Cardiac fibroblast (primary cell): ENCODE data around the gene MAN2A2.

Experiments used
- DNase-seq, 2 donors: peaks; one replicate each; pipeline versions ENCODE4 v3.0.0 to v3.0.0-alpha.2; 2010; ENCODE audit warnings: low read depth in 2 of 2
- H3K4me3 ChIP-seq, 2 donors: replicated peaks in 1 of 2; 1 replicate in 1 of 2; 2 replicates in 1 of 2; pipeline ENCODE4 v1.5.1; 2011; ENCODE audit warnings: low read depth in 2 of 2, low read length in 2 of 2, mild to moderate bottlenecking in 2 of 2, moderate library complexity in 1 of 2
- TF ChIP-seq, protein P1 (sequence below): IDR thresholded peaks from one replicate; pipeline ENCODE4 v1.5.1; 2011; ENCODE audit warnings: low read depth, mild to moderate bottlenecking, low read length, inconsistent platforms

Gene MAN2A2

DNA sequence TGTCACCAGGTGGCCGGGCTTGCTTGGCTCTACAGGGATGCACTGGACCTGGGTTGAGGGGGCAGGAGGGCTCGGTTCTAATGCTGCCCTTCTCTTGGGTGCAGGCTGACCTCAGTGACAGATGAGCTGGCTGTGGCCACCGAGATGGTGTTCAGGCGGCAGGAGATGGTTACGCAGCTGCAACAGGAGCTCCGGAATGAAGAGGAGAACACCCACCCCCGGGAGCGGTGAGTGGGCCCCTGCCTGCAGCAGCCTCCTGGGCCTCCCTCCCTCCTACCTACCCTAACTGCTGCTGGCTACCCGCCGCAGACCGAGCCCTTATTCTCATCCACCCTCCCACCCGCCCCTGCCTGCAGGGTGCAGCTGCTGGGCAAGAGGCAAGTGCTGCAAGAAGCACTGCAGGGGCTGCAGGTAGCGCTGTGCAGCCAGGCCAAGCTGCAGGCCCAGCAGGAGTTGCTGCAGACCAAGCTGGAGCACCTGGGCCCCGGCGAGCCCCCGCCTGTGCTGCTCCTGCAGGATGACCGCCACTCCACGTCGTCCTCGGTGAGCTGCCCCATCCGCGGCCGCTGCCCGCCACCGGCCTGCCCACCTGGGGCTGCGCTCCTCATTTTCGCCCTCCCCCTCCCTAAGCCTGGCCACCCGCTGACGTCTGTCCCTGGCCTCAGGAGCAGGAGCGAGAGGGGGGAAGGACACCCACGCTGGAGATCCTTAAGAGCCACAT is 13.2 kb upstream of the MAN2A2 start:
- TF ChIP-seq, protein P1, sequence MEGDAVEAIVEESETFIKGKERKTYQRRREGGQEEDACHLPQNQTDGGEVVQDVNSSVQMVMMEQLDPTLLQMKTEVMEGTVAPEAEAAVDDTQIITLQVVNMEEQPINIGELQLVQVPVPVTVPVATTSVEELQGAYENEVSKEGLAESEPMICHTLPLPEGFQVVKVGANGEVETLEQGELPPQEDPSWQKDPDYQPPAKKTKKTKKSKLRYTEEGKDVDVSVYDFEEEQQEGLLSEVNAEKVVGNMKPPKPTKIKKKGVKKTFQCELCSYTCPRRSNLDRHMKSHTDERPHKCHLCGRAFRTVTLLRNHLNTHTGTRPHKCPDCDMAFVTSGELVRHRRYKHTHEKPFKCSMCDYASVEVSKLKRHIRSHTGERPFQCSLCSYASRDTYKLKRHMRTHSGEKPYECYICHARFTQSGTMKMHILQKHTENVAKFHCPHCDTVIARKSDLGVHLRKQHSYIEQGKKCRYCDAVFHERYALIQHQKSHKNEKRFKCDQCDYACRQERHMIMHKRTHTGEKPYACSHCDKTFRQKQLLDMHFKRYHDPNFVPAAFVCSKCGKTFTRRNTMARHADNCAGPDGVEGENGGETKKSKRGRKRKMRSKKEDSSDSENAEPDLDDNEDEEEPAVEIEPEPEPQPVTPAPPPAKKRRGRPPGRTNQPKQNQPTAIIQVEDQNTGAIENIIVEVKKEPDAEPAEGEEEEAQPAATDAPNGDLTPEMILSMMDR = no peak
- DNase-seq = no peak
- H3K4me3 ChIP-seq = no peak overlapping the region

DNA sequence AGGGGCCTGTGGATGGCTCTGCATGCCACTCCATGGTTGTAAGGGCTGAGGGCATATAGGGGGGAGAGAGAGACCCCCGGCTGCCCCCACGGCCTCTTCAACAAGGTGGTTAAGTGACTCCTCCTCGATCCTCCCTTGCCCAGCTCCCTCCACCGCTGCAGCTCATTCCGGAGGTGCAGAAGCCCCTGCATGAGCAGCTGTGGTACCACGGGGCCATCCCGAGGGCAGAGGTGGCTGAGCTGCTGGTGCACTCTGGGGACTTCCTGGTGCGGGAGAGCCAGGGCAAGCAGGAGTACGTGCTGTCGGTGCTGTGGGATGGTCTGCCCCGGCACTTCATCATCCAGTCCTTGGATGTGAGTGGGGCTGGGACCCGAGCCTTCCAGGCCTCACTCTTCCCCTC is 12.3 kb upstream of the MAN2A2 start:
- TF ChIP-seq, protein P1 = no peak
- no peak overlapping the region for H3K4me3 ChIP-seq
- DNase-seq = no peak

DNA sequence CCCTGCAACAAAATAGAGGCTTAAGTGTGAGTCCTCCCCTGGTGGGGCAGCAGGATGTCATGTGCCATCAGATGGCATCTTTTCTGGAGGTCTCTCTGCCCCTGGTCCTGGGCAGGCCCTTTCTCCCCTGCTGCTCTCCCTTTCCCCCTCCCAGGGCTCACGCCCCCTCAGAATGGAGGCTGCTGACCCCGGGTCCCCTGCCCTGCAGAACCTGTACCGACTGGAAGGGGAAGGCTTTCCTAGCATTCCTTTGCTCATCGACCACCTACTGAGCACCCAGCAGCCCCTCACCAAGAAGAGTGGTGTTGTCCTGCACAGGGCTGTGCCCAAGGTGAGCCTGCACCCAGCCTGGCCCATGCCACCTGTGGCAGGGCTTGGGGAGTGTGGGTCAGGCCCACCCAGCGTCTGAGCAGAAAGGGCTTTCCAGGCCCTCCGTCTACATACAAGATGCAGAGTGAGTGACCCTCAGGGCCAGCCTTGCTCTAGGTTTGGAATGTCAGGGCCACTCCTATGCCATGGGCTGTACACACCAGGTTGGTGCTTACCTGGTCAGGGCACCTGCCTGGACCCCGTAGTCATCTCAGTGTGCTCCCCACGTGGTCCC is 11.7 kb upstream of the MAN2A2 start:
- TF ChIP-seq, protein P1 = no peak

DNA sequence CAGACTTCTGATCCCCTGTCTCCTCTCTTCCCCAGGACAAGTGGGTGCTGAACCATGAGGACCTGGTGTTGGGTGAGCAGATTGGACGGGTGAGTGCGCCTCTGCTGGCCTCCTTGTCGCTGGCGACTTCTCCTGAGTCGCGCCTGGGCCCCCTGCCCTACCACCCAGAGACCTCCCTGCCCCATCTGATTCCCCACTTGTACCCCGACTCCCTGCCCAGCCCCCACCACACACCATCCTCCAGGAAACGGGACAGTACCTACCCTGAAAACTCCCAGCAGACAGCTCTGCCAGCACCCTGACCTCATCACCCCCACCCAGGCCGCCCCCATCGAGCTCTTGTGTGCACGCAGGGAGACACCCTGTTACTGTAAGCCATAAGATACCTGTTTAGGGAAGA is 11.1 kb upstream of the MAN2A2 start:
- no peak for DNase-seq
- H3K4me3 ChIP-seq = no peak overlapping the region
- TF ChIP-seq, protein P1 = no peak

More for the DNA sequence above, 11.7 kb upstream of the MAN2A2 start:
- H3K4me3 ChIP-seq = no peak overlapping the region
- no peak for DNase-seq

DNA sequence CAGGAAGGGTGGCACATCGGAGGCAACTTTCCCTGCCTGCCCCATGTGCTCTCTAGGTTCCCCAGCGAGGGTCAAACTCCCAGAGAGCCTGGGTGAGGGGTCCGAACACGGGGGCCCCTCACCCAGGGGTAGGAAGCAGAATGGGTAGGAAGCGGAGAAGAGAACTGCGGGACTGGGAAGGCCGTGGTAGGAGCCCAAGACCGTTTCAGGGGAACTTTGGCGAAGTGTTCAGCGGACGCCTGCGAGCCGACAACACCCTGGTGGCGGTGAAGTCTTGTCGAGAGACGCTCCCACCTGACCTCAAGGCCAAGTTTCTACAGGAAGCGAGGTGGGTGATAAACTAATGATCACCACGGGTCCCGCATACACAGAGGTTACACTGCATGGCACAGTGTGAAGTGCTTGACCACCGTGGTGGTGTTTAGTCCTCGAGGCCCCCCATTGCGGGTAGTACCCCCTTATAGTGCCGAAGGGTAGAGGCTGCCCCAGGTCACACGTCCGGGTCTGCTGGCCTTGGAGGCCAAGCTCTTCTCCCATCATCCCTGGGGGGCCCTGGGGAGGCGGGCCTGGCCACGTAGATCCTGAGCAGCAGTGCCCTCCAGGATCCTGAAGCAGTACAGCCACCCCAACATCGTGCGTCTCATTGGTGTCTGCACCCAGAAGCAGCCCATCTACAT is 10.5 kb upstream of the MAN2A2 start:
- no peak for DNase-seq
- no peak overlapping the region for H3K4me3 ChIP-seq
- TF ChIP-seq, protein P1 = no peak

DNA sequence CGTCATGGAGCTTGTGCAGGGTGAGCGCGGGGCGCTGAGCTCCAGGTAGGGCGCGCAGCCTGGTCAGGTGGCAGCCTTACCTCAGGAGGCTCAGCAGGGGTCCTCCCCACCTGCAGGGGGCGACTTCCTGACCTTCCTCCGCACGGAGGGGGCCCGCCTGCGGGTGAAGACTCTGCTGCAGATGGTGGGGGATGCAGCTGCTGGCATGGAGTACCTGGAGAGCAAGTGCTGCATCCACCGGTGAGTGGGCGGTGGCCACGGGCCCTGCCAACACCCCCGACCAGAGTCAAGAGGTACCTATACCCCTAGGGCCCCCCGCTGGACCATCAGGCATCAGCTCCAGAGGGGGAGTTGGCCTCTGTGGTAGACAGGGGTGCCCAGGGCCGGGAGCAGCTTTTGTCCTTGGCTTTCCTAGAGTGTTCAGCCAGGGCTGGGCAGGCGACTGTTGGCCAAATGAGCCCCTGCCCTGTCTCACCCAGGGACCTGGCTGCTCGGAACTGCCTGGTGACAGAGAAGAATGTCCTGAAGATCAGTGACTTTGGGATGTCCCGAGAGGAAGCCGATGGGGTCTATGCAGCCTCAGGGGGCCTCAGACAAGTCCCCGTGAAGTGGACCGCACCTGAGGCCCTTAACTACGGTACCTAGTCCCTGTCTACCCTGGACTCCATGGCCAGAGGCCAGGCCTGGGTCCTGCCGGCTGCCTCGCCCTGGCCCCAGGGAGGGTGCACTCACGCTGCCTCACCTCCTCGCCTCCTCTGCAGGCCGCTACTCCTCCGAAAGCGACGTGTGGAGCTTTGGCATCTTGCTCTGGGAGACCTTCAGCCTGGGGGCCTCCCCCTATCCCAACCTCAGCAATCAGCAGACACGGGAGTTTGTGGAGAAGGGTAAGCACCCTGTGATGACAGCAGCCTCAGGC is 9.7 kb upstream of the MAN2A2 start:
- DNase-seq = no peak
- TF ChIP-seq, protein P1 = no peak
- H3K4me3 ChIP-seq = no peak overlapping the region
